Thyroid gland (tissue), 4 donors: ENCODE results near the gene PTGES. TPM values are rescaled to one million over a fixed set of nuclear protein-coding genes. Genes with fewer than 3 reads are reported as not detected.

ENCODE experiments used
- DNase-seq, 2 donors: peaks; one replicate each; pipeline ENCODE4 v3.0.0-alpha.2; 2019
- H3K27ac ChIP-seq, 3 donors: fragments of 200-600 bp; sonication (generic); 1 replicate in 2 of 3; 2 replicates in 1 of 3; pipeline ENCODE4 v1.5.1; 2016 to 2019; ENCODE audit warnings: mild to moderate bottlenecking in 1 of 3, moderate library complexity in 1 of 3
- H3K27me3 ChIP-seq: fragments of 200-600 bp; sonication (generic); one replicate; pipeline ENCODE4 v1.5.1; 2019
- H3K36me3 ChIP-seq, 2 donors: fragments of 200-600 bp; sonication (generic); one replicate each; pipeline ENCODE4 v1.5.1; 2016 to 2019
- H3K4me1 ChIP-seq, 2 donors: fragments of 200-600 bp; sonication (generic); one replicate each; pipeline ENCODE4 v1.5.1; 2017 to 2019
- H3K4me3 ChIP-seq, 3 donors: fragments of 200-600 bp; sonication (generic); replicated peaks in 1 of 3; 1 replicate in 2 of 3; 2 replicates in 1 of 3; pipeline ENCODE4 v1.5.1; 2016; ENCODE audit warnings: mild to moderate bottlenecking in 1 of 3
- H3K9me3 ChIP-seq: fragments of 200-600 bp; sonication (generic); one replicate; pipeline ENCODE4 v1.5.1; 2017
- CTCF ChIP-seq, 6 experiments: fragments of 200-600 bp in 3 of 6; fragments of 450-650 bp in 3 of 6; sonication (generic) in 3 of 6; IDR thresholded peaks; one replicate each; pipeline ENCODE4 v1.5.1; 2016 to 2019; ENCODE audit warnings: antibody characterized with exemption in 6 of 6, mild to moderate bottlenecking in 2 of 6, inconsistent platforms in 1 of 6, moderate library complexity in 1 of 6
- POLR2A ChIP-seq, 2 donors: fragments of 450-650 bp; IDR thresholded peaks; one replicate each; pipeline ENCODE4 v1.6.1; 2017; ENCODE audit warnings: antibody characterized with exemption in 2 of 2, mild to moderate bottlenecking in 2 of 2, moderate library complexity in 1 of 2
- WGBS, 2 donors: methylation state at CpG; one replicate each; pipeline ENCODE4 v1.1.5; 2017; 5-methylcytosine and 5-hydroxymethylcytosine counted together
- intact Hi-C: fragments of 100-400 bp; cut with DNase I; formaldehyde crosslinking; loops from one replicate; pipeline ENCODE4 v1.15.1; 2023
- total RNA-seq, 4 donors: library from RNA; depleted of rRNA; stranded (reverse); fragments of >200 nt; gene quantifications; one replicate each; pipeline ENCODE4 v1.2.3, GENCODE V29; 2016

Gene PTGES
- total RNA-seq, 4 donors from 2014 or later = 0.29 to 5.3 (median 2.3) TPM

GRCh38 chr9:129712634-129713401 is 40.0 kb downstream of the PTGES start:
- no peak for DNase-seq
- TF ChIP-seq POLR2A (IDR thresholded peaks at IDR 0.05) (no peak), CTCF (IDR thresholded peaks at IDR 0.05) (no peak)
- WGBS, 2 donors = 61 to 67% methylated on average over 19 to 22 of the region's 26 CpGs
- H3K9me3 ChIP-seq = no peaks in the 10 kb centered on the region
- no peaks in the 10 kb centered on the region for H3K36me3 ChIP-seq
- H3K4me3 ChIP-seq = no peak overlapping the region
- H3K27me3 ChIP-seq = no peaks in the 10 kb centered on the region
- H3K4me1 ChIP-seq = peaks cover 6 to 16% of the 10 kb centered on the region in 2 donors
- intact Hi-C loops = no loop called here
- H3K27ac ChIP-seq = peak overlapping the region in 2 of 3 donors; percentile 1 to 37

DNA sequence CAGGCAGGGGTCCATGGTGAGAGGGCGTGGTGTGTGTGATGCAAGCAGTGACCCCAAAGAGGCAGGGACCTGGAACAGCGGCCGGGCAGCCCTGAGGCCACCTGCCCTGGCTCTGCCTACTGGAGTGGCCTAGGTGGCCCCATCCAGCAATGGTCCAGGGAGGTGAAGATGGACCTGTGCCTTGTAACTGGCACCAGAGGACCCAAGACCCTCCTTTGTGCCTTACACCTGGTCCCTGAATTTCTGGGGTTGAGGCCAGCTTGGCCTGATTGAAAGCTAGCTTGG is 42.7 kb downstream of the PTGES start:
- WGBS, 2 donors = 76 to 93% methylated on average over 3 of the region's 3 CpGs
- Histone ChIP-seq H3K27ac (no peak overlapping the region), H3K4me1 (peaks cover 6 to 16% of the 10 kb centered on the region in 2 donors), H3K9me3 (no peaks in the 10 kb centered on the region), H3K4me3 (no peak overlapping the region), H3K36me3 (no peaks in the 10 kb centered on the region), H3K27me3 (no peaks in the 10 kb centered on the region)
- TF ChIP-seq POLR2A (IDR thresholded peaks at IDR 0.05) (no peak), CTCF (IDR thresholded peaks at IDR 0.05) (no peak)
- intact Hi-C loops = no loop called here
- no peak for DNase-seq

DNA sequence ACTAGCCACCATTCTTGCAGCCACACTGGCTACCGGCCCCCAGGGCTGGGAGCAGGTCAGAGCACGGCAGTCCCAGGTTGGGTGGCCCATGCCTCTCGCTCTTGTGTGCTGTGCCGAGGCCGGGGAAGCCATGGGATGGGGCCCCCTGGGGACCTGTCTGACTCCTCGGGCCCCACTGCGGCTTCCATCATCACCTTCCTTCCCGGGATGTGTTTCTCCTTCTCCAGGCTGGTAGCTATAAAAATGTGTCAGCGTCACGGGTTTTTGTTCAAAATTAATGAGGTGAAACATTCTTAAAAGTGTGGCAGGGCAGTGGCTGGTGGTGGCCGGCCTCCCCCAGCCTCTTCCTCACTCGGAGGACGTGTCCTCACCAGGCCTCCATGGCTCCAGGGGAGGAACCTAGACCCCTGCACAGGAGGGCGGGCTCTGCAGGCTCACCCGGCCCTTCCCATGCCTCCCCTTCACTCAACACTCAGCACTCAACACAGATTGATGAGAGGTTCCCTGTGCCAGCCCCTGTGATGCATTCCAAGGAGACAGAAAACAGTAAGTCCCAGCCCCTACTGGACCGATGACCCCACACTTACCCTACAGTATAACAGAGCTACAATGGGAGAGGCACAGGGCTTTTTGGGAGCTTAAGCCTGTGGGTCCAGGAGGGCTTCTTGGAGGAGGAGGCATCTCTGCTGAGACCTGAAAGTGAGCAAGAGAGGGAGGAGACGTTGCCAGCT is 43.2 kb downstream of the PTGES start:
- Histone ChIP-seq H3K4me3 (no peak overlapping the region), H3K36me3 (no peaks in the 10 kb centered on the region), H3K9me3 (no peaks in the 10 kb centered on the region), H3K27ac (no peak overlapping the region), H3K4me1 (peaks cover 6 to 16% of the 10 kb centered on the region in 2 donors), H3K27me3 (no peaks in the 10 kb centered on the region)
- TF ChIP-seq CTCF (IDR thresholded peaks at IDR 0.05) (no peak), POLR2A (IDR thresholded peaks at IDR 0.05) (no peak)
- intact Hi-C loops = no loop called here
- no peak for DNase-seq
- 73 to 77% methylated on average over 12 to 13 of the region's 17 CpGs for WGBS, 2 donors

GRCh38 chr9:129708793-129709192 is 44.0 kb downstream of the PTGES start:
- intact Hi-C loops = no loop called here
- Histone ChIP-seq H3K27me3 (no peaks in the 10 kb centered on the region), H3K27ac (no peak overlapping the region), H3K4me1 (peaks cover 11 to 20% of the 10 kb centered on the region in 2 donors), H3K4me3 (no peak overlapping the region), H3K9me3 (no peaks in the 10 kb centered on the region), H3K36me3 (no peaks in the 10 kb centered on the region)
- TF ChIP-seq POLR2A (IDR thresholded peaks at IDR 0.05) (no peak), CTCF (IDR thresholded peaks at IDR 0.05) (no peak)
- DNase-seq = no peak
- 90 to 91% methylated on average over 5 to 6 of the region's 6 CpGs for WGBS, 2 donors

- H3K27ac ChIP-seq = no peak overlapping the region
- H3K9me3 ChIP-seq = no peaks in the 10 kb centered on the region
- peaks cover 6 to 15% of the 10 kb centered on the region in 2 donors for H3K4me1 ChIP-seq
- no peak for DNase-seq
- intact Hi-C loops = no loop called here
- WGBS, 2 donors = 80 to 83% methylated on average over 6 to 8 of the region's 8 CpGs
- H3K4me3 ChIP-seq = no peak overlapping the region
- H3K36me3 ChIP-seq = no peaks in the 10 kb centered on the region
- TF ChIP-seq CTCF (IDR thresholded peaks at IDR 0.05) (no peak), POLR2A (IDR thresholded peaks at IDR 0.05) (no peak)
- no peaks in the 10 kb centered on the region for H3K27me3 ChIP-seq
Measured at GRCh38 chr9:129704807-129705206, 48.0 kb downstream of the PTGES start.
